C1 segment of cervical spinal cord (tissue), 14 donors: ENCODE results near the gene INSR.
"Not testable (repeated sequence)": the region's sequence is repeated elsewhere in the genome, so short reads cannot be mapped to it uniquely, and the experiment has no call there.

Experiments used
- DNase-seq, 14 donors: peaks; one replicate each; lab custom pipeline; 2025; lab: John Stamatoyannopoulos, UW

Gene INSR

GRCh38 chr19:7195046-7195445, 99.2 kb downstream of the INSR start:
- DNase-seq: no peak

GRCh38 chr19:7194566-7194965, 99.6 kb downstream of the INSR start:
- DNase-seq: no peak

GRCh38 chr19:7191946-7192691, 102.1 kb downstream of the INSR start:
- DNase-seq: no peak

- no peak for DNase-seq
These were observed 105.2 kb downstream of the INSR start for GRCh38 chr19:7188698-7189629.

GRCh38 chr19:7187605-7188339, 106.4 kb downstream of the INSR start:
- no peak for DNase-seq

- no peak for DNase-seq
These were observed 111.7 kb downstream of the INSR start for GRCh38 chr19:7182489-7182888.

GRCh38 chr19:7179917-7180306, 114.3 kb downstream of the INSR start:
- DNase-seq: no peak

GRCh38 chr19:7177926-7178325, 116.3 kb downstream of the INSR start:
- DNase-seq: no peak

GRCh38 chr19:7176792-7177191, 117.4 kb downstream of the INSR start:
- no peak for DNase-seq

- no peak for DNase-seq
These were observed 121.4 kb downstream of the INSR start for GRCh38 chr19:7172794-7173193.

GRCh38 chr19:7170983-7171382, 123.2 kb downstream of the INSR start:
- DNase-seq: no peak

GRCh38 chr19:7168941-7169340, 125.3 kb downstream of the INSR start:
- DNase-seq: no peak

GRCh38 chr19:7161292-7161691, 132.9 kb downstream of the INSR start:
- DNase-seq: no peak

GRCh38 chr19:7159105-7159933, 134.9 kb downstream of the INSR start:
- DNase-seq: peak in 2 of 14 donors; percentile 4 to 82

- DNase-seq: no peak
These were observed 141.2 kb downstream of the INSR start for GRCh38 chr19:7153022-7153421.

- DNase-seq: no peak
These were observed 141.6 kb downstream of the INSR start for GRCh38 chr19:7152568-7152967.

GRCh38 chr19:7149956-7150705, 144.1 kb downstream of the INSR start:
- no peak for DNase-seq

GRCh38 chr19:7147119-7147675, 147.0 kb downstream of the INSR start:
- DNase-seq: not testable (repeated sequence)

- not testable (repeated sequence) for DNase-seq
These were observed 148.1 kb downstream of the INSR start for GRCh38 chr19:7146086-7146485.

GRCh38 chr19:7145494-7145893, 148.7 kb downstream of the INSR start:
- DNase-seq: no peak
